GM19463 (cell line): Measurements from ENCODE around the gene PAFAH1B2.
"Not testable (repeated sequence)": the region's sequence is repeated elsewhere in the genome, so short reads cannot be mapped to it uniquely, and the experiment has no call there.

Experiments used
- ATAC-seq: cut with Tn5 transposase; IDR thresholded peaks from one replicate; pipeline ENCODE4 v1.9.1; 2021; ENCODE audit warnings: mild to moderate bottlenecking, moderate library complexity; ENCODE audit not compliant: unreplicated experiment

The PAFAH1B2 gene

GRCh38 chr11:117143871-117144476, at the start of gene PAFAH1B2:
Gene PAFAH1B2, plus strand, starts transcription at chr11:117144287. Its CDS starts 8,161 bp downstream, at chr11:117152448.
- peak; percentile 95 for ATAC-seq

GRCh38 chr11:117094776-117095175, 49.3 kb upstream of the PAFAH1B2 start:
- ATAC-seq = no peak

- no peak for ATAC-seq
Observed at GRCh38 chr11:117095284-117096161, 48.6 kb upstream of the PAFAH1B2 start.

GRCh38 chr11:117096201-117096991, 47.7 kb upstream of the PAFAH1B2 start:
- ATAC-seq = peak; percentile 34

- no peak for ATAC-seq
Observed at GRCh38 chr11:117097014-117097388, 47.1 kb upstream of the PAFAH1B2 start.

- ATAC-seq = peak; percentile 16
Observed at GRCh38 chr11:117097389-117098268, 46.5 kb upstream of the PAFAH1B2 start.

GRCh38 chr11:117098269-117099232, 45.5 kb upstream of the PAFAH1B2 start, which contains the start of gene SIK3:
Gene SIK3, minus strand, starts transcription at chr11:117098428. Its CDS starts 13 bp downstream, at chr11:117098415.
- ATAC-seq = peak; percentile 79

- no peak for ATAC-seq
Observed at GRCh38 chr11:117099696-117100095, 44.4 kb upstream of the PAFAH1B2 start.

GRCh38 chr11:117100556-117100955, 43.5 kb upstream of the PAFAH1B2 start:
- ATAC-seq = no peak

GRCh38 chr11:117107701-117108590, 36.1 kb upstream of the PAFAH1B2 start:
- ATAC-seq = no peak

GRCh38 chr11:117110294-117110950, 33.7 kb upstream of the PAFAH1B2 start:
- no peak for ATAC-seq

- ATAC-seq = not testable (repeated sequence)
Observed at GRCh38 chr11:117112497-117112896, 31.6 kb upstream of the PAFAH1B2 start.

- not testable (repeated sequence) for ATAC-seq
Observed at GRCh38 chr11:117112939-117113338, 31.1 kb upstream of the PAFAH1B2 start.

GRCh38 chr11:117117681-117118080, 26.4 kb upstream of the PAFAH1B2 start:
- no peak for ATAC-seq

GRCh38 chr11:117121176-117121575, 22.9 kb upstream of the PAFAH1B2 start:
- ATAC-seq = no peak

GRCh38 chr11:117122556-117122955, 21.5 kb upstream of the PAFAH1B2 start:
- ATAC-seq = no peak

- no peak for ATAC-seq
Observed at GRCh38 chr11:117126223-117126965, 17.7 kb upstream of the PAFAH1B2 start.
